GM18858 (cell line): Measurements from ENCODE around the gene PHYHD1.

Source experiments
- ATAC-seq: cut with Tn5 transposase; IDR thresholded peaks from one replicate; pipeline ENCODE4 v1.9.1; 2021; ENCODE audit not compliant: unreplicated experiment

PHYHD1 gene

GRCh38 chr9:128920381-128921058 lies at the start of gene PHYHD1:
TSS of gene PHYHD1 (plus strand) at chr9:128920982. CDS start at chr9:128922324, 1,342 bp downstream.
- no peak for ATAC-seq

DNA sequence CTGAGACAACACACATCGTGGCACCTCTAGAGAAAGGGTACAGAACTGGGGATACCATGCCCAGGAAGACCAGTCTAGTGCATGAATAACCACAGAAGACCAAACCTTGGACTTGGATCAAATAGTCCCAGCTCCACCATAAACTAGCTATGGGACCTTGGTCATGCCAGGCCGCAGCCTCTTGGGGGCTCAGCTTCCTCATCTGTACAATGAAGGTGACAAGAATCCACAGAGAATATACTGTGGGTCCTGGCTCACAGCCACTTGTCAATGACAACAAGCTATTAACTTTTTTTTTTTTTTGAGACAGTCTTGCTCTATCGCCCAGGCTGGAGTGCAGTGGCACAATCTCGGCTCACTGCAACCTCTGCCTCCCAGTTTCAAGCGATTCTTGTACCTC lies 42.9 kb upstream of the PHYHD1 start:
- no peak for ATAC-seq

- peak; percentile 69 for ATAC-seq
Observed at GRCh38 chr9:128881884-128882676, 38.7 kb upstream of the PHYHD1 start, which contains the start of the genes KYAT1 and LRRC8A. TSS of gene KYAT1 (minus strand) at chr9:128881950. CDS start at chr9:128845405, 36,545 bp downstream. TSS of gene LRRC8A (plus strand) at chr9:128882133. CDS start at chr9:128907165, 25,032 bp downstream.

GRCh38 chr9:128882677-128883603 lies 37.8 kb upstream of the PHYHD1 start:
- no peak for ATAC-seq

DNA sequence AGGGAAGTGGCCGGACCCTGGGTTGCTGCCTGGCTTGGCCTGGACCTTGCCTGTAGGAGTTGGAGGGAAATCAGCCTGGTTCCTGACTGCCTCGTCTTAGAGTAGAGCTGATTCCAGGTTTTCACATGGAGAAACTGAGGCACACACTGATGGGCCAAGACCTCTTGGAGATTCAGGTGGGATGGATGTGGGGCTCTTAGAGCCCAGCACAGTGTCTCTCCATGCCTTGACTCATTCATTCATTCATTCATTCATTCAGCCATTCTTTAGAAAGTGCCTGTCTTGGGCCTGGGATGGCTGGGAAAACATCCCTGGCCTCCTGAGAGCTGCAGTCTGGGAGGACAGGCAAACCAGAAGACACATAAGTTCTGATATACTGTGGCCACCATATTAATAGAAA lies 36.6 kb upstream of the PHYHD1 start:
- no peak for ATAC-seq

DNA sequence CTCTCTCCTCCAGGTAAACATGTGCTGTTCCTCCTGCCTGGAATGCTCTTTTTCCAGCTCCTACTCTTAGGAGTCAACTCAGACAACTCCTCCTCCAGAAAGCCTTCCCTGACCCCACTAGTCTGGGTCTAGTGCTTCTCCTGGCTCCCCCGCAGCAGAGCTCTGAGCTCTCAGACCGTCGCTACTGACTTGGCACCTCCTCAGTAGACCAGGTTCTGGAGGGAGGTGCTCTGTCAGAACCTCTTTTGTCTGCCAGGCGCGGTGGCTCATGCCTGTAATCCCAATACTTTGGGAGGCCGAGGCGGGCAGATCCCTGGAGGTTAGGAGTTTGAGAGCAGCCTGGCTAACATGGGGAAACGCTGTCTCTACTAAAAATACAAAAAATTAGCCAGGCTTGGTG lies 35.4 kb upstream of the PHYHD1 start:
- ATAC-seq: no peak

DNA sequence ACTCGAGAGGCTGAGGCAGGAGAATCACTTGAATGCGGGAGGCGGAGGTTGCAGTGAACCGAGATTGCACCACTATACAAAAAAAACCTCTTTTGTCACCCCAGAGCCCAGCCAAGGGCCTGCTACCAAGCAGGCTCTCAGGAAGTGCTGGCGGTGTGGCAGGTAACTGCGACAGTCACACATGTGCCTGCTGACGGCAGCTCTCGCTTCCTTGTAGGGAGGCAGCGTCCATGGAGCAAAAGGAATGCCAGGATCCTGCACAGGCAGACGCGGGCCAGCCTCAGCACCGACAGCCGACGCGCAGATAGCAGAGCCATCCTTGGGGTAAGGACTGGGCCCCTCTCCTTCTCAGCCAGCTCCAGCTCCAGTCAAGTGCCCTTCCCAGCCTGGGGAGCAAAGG lies 35.0 kb upstream of the PHYHD1 start:
- ATAC-seq: no peak

DNA sequence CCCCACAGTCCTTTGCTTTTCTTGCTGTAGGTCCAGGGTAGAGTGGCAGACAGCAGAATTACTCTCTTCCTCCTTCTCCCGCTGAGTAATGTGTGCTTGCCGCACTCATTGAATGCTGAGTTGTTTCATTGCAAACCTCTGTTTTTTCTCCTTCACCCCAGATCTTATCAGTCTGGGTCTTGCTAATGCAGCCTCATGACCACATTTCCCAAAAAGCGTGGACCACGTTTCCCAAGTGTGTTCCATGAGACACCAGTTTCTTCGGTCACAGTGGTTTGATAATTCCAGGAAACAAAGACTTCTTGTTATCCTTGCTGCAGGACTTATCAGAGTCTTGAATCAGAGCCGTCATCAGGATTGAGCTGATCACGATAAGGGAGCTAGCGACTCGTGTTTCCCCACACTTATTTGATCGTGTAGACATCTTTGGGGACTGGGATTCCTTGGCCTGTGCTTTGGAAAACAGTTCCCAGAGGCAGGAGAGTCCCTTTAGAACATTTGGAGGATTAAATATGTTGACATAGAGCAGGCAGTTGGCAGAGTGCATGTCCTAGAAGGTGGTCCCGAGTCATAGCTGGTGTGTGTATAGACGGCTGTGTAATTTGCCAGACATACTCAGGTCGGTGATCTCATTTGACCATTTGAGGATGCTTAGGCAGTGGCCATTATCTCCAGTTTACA lies 34.4 kb upstream of the PHYHD1 start:
- no peak for ATAC-seq

DNA sequence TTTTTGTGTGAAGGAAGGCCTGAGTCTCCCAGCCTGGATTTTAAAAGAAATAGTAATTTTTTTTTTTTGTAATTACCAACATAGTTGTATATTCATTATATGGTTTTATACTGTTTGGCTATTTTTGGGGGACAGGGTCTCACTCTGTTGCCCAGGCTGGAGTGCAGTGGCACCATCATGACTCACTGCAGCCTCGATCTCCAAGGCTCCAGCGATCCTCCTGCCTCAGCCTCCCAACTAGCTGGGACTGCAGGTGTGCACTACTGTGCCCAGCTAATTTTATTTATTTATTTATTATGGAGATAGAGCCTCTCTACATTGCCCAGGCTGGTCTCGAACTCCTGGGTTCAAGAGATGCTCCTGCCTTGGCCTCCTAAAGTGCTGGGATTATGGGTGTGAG lies 33.7 kb upstream of the PHYHD1 start:
- ATAC-seq: no peak

DNA sequence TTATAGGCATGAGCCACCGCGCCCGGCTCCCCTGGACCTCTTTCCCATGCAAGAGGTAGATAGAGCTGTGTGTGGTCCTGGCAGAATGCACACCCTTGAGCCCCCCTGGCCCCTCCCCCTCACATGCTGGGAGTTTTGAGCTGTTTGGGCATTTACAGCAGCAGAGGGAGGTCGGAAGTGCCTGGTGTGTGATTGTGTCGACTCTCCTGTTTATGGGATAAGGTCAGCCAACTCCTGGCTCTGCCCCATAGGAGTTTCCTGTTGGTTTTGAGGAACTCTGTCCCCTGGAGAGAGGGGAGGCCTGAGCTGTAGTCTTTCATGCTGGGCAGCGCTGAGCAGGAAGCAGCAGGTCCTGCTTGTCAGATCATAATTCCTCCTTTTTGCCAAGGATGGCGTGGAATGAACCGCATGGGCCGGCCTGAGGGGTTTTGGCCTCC lies 32.9 kb upstream of the PHYHD1 start:
- ATAC-seq: no peak

DNA sequence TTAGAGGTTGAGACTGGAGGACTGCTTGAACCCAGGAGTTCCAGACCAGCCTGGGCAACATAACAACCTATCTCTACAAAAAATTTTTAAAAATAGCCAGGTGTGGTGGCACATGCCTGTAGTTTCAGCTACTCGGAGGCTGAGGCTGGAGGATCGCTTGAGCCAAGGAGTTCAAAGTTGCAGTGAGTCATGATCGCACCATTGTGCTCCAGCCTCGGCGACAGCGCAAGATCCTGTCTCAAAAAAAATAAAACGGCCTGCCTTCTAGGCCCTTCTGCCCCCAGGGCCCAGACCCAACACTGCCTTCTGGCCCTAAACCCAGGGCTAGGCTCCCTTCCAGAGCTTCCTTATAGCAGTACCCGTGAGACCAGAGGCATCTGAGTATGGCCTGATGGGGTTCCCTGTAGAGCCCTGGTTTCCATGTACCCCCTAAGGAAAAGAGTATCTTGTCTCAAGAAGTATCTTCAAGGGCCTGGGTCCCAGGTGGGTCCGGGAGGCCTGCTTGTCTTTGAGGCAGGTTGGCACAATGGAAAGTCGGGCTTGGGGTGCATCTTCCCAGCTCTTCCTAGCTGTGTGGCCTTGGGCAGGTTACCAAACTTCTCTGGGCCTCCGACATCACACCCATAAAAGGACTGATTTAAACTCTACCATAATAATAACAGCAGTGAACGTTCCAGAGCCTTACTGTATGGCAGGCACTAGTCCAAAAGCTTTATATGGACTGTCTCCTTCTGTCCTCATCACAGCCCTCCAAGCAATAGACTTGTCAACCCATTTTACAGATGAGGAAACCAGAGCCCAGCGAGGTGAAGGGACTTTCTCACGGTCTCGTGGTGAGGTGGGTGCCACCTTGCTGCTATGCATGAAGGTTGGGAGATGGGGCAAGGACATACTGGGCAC lies 29.2 kb upstream of the PHYHD1 start:
- no peak for ATAC-seq

DNA sequence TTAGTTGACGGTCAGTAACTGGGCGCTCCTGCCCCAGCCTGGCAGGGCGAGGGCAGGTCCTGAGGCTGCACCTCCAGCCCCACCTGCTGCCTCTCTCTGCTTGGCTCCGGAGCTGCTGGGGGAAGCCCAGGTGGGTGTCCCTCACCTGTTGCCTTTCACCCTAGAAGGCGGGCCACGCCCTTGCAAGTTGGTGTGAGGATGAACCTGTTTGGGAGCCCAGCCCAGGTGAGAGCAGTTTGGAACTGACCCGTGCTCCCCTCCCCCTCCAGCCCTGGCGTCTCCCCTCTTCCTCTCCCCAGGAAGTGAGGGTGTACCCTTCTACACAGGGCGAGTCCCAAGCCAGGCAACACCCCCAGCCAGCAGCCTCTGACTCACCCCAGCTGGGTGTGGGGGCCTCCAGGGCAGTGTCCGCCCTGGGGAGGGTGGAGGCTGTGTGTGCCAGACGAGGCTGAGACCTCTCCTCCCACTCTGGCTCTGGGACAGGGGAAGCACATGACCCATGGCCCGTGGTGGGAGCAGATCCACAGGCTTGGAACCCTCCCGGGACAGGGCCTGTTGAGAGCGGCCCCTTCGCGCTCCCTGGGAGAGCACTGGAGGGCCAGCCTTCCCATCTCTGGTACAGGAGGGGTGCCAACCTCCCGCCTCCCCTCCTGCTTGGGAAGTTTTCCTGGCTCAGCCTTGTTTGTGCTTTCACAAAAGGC lies 28.4 kb upstream of the PHYHD1 start:
- ATAC-seq: no peak

GRCh38 chr9:128893354-128893753 lies 27.4 kb upstream of the PHYHD1 start:
- no peak for ATAC-seq

- no peak for ATAC-seq
Observed at GRCh38 chr9:128894764-128895163, 26.0 kb upstream of the PHYHD1 start.

GRCh38 chr9:128895556-128895955 lies 25.2 kb upstream of the PHYHD1 start:
- ATAC-seq: no peak

GRCh38 chr9:128898382-128898781 lies 22.4 kb upstream of the PHYHD1 start:
- no peak for ATAC-seq

- ATAC-seq: no peak
Observed at GRCh38 chr9:128898845-128899565, 21.8 kb upstream of the PHYHD1 start.

DNA sequence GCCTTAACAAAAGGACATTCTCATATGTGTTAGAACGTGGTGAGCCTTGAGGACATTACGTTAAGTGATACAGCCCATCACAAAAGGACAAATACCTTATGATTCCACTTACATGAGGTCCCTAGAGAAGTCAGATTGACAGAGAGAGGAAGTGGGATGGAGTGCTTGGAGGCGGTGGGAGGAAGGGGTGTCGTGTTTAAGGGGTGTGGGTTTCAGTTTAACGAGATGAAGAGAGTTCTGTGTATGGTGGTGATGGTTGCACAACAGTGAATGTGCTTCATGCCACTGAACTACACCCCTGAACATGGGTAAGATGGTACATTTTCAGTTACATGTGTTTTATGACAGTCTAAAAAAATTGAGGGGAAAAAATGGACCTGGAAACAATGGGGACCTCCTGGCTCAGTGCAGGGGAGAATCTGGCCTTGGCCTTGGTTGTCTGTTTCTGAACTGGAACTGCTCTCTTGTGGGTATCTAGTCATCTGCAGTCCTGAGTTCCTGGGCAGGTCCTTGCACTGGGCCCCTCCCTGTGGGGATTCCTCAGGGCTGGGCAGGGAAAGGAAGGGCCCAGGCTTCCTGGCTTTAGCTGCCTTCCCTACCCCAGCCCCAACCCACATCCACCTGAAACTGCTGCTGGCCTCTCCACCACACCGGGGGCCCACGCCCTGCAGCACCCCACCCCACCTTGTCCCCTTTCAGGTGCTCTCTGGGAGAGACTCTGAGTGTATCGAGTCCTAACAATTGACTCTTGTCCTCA lies 21.0 kb upstream of the PHYHD1 start:
- no peak for ATAC-seq
